ENCODE results near the gene IL10RA. TPM values are rescaled to one million over a fixed set of nuclear protein-coding genes. Genes with fewer than 3 reads are reported as not detected.

The IL10RA gene
- total and polyA plus RNA-seq, 2 experiments from 2014 or later = 0.10 TPM; not detected in 1

DNA sequence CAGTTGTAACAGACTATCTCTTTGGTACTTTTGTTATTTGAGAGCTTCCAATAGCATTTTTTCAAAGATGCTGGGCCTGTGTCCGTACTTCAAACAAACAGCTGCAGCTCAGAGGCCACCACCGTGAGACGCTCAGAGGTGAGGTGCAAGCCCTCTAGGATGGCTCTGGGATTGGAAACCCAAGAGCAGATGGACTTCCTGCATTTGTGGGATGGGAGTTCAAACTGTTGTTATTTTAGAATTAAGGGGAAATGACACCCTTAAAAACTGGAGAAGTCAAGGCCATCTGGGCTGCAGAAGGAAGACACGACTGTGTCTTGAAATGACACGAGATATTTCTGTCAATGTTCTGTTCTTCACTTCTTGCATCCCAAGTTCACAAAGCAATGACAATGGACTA, 9.2 kb upstream of the IL10RA start:
- H3K4me3 ChIP-seq = no peak overlapping the region
- H3K79me2 ChIP-seq (replicated peaks; ENCODE audit: insufficient read depth) = no peaks in the 10 kb centered on the region
- no peak for DNase-seq (ENCODE audit: low spot score)
- peaks cover 17% of the 10 kb centered on the region for H3K27me3 Mint-ChIP-seq (ENCODE audit: insufficient read depth, low read depth, poor library complexity)
- no peaks in the 10 kb centered on the region for H3K36me3 Mint-ChIP-seq (ENCODE audit: low read depth)
- no peaks in the 10 kb centered on the region for H3K9me3 Mint-ChIP-seq
- no peaks in the 10 kb centered on the region for H3K36me3 ChIP-seq (ENCODE audit: insufficient read depth)
- no peak overlapping the region for H3K27ac Mint-ChIP-seq
- no peak overlapping the region for H3K4me2 ChIP-seq
- H3K9me2 ChIP-seq (ENCODE audit: insufficient read depth) = no peaks in the 10 kb centered on the region
- H4K20me1 ChIP-seq (replicated peaks; ENCODE audit: insufficient read depth) = no peaks in the 10 kb centered on the region
- no peak overlapping the region for H3K4me3 Mint-ChIP-seq
- no peak overlapping the region for H2AFZ ChIP-seq
- no peaks in the 10 kb centered on the region for H3F3A ChIP-seq (replicated peaks; ENCODE audit: low read depth)
- H3K4me1 ChIP-seq (ENCODE audit: insufficient read depth) = no peaks in the 10 kb centered on the region
- H3K27me3 ChIP-seq (ENCODE audit: insufficient read depth) = no peaks in the 10 kb centered on the region
- H3K27ac ChIP-seq (ENCODE audit: low read depth) = no peak overlapping the region
- peaks cover 3% of the 10 kb centered on the region; the same call in 2 of the 3 replicates for H3K4me1 Mint-ChIP-seq
- TF ChIP-seq REST (IDR thresholded peaks at IDR 0.05; ENCODE audit: unreplicated experiment) = no peak
- TF ChIP-seq JUNB (IDR thresholded peaks at IDR 0.05; ENCODE audit: unreplicated experiment) = no peak
- TF ChIP-seq EZH2phosphoT487 (IDR thresholded peaks at IDR 0.05; ENCODE audit: unreplicated experiment) = no peak
- TF ChIP-seq, protein P1, sequence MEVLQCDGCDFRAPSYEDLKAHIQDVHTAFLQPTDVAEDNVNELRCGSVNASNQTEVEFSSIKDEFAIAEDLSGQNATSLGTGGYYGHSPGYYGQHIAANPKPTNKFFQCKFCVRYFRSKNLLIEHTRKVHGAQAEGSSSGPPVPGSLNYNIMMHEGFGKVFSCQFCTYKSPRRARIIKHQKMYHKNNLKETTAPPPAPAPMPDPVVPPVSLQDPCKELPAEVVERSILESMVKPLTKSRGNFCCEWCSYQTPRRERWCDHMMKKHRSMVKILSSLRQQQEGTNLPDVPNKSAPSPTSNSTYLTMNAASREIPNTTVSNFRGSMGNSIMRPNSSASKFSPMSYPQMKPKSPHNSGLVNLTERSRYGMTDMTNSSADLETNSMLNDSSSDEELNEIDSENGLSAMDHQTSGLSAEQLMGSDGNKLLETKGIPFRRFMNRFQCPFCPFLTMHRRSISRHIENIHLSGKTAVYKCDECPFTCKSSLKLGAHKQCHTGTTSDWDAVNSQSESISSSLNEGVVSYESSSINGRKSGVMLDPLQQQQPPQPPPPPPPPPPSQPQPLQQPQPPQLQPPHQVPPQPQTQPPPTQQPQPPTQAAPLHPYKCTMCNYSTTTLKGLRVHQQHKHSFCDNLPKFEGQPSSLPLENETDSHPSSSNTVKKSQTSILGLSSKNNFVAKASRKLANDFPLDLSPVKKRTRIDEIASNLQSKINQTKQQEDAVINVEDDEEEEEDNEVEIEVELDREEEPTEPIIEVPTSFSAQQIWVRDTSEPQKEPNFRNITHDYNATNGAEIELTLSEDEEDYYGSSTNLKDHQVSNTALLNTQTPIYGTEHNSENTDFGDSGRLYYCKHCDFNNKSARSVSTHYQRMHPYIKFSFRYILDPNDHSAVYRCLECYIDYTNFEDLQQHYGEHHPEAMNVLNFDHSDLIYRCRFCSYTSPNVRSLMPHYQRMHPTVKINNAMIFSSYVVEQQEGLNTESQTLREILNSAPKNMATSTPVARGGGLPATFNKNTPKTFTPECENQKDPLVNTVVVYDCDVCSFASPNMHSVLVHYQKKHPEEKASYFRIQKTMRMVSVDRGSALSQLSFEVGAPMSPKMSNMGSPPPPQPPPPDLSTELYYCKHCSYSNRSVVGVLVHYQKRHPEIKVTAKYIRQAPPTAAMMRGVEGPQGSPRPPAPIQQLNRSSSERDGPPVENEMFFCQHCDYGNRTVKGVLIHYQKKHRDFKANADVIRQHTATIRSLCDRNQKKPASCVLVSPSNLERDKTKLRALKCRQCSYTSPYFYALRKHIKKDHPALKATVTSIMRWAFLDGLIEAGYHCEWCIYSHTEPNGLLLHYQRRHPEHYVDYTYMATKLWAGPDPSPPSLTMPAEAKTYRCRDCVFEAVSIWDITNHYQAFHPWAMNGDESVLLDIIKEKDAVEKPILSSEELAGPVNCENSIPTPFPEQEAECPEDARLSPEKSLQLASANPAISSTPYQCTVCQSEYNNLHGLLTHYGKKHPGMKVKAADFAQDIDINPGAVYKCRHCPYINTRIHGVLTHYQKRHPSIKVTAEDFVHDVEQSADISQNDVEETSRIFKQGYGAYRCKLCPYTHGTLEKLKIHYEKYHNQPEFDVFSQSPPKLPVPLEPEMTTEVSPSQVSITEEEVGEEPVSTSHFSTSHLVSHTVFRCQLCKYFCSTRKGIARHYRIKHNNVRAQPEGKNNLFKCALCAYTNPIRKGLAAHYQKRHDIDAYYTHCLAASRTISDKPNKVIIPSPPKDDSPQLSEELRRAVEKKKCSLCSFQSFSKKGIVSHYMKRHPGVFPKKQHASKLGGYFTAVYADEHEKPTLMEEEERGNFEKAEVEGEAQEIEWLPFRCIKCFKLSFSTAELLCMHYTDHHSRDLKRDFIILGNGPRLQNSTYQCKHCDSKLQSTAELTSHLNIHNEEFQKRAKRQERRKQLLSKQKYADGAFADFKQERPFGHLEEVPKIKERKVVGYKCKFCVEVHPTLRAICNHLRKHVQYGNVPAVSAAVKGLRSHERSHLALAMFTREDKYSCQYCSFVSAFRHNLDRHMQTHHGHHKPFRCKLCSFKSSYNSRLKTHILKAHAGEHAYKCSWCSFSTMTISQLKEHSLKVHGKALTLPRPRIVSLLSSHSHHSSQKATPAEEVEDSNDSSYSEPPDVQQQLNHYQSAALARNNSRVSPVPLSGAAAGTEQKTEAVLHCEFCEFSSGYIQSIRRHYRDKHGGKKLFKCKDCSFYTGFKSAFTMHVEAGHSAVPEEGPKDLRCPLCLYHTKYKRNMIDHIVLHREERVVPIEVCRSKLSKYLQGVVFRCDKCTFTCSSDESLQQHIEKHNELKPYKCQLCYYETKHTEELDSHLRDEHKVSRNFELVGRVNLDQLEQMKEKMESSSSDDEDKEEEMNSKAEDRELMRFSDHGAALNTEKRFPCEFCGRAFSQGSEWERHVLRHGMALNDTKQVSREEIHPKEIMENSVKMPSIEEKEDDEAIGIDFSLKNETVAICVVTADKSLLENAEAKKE (CRISPR knock-in tag; IDR thresholded peaks at IDR 0.05) = no peak
- no peak for TF ChIP-seq STAT1 (IDR thresholded peaks at IDR 0.05; ENCODE audit: unreplicated experiment)
- TF ChIP-seq ZNF331 (CRISPR knock-in tag; IDR thresholded peaks at IDR 0.05; ENCODE audit: low read depth) = no peak
- TF ChIP-seq CREB1 (CRISPR knock-in tag; IDR thresholded peaks at IDR 0.05; ENCODE audit: low read depth) = no peak
- no peak for TF ChIP-seq POLR2AphosphoS5 (IDR thresholded peaks at IDR 0.05; ENCODE audit: low read depth)
- TF ChIP-seq ZNF114 (CRISPR knock-in tag; IDR thresholded peaks at IDR 0.05) = no peak
- TF ChIP-seq NANOG (IDR thresholded peaks at IDR 0.05; ENCODE audit: borderline replicate concordance) = no peak
- TF ChIP-seq, protein P2, sequence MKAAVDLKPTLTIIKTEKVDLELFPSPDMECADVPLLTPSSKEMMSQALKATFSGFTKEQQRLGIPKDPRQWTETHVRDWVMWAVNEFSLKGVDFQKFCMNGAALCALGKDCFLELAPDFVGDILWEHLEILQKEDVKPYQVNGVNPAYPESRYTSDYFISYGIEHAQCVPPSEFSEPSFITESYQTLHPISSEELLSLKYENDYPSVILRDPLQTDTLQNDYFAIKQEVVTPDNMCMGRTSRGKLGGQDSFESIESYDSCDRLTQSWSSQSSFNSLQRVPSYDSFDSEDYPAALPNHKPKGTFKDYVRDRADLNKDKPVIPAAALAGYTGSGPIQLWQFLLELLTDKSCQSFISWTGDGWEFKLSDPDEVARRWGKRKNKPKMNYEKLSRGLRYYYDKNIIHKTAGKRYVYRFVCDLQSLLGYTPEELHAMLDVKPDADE (IDR thresholded peaks at IDR 0.05) = no peak
- no peak for TF ChIP-seq EZH2 (IDR thresholded peaks at IDR 0.05; ENCODE audit: low read depth, unreplicated experiment)
- no peak for TF ChIP-seq CTCF (conservative IDR thresholded peaks at IDR 0.05; ENCODE audit: low read depth in 2 of 2)
- ATAC-seq = no peak
